Mesenchymal stem cell (in vitro differentiated cells and primary cell): ENCODE results near the gene XPO6.

Source experiments
- DNase-seq: peaks from one replicate; pipeline ENCODE4 v3.0.0-alpha.2; 2013
- H2AFZ ChIP-seq: one replicate; pipeline ENCODE4 v1.6.1; 2013; ENCODE audit warnings: low read depth, mild to moderate bottlenecking, control low read depth, inconsistent platforms, low read length, moderate library complexity
- H2AK5ac ChIP-seq: 2 replicates; pipeline ENCODE4 v1.6.1; 2013; ENCODE audit warnings: low read length, moderate library complexity, mild to moderate bottlenecking, inconsistent platforms; ENCODE audit not compliant: severe bottlenecking
- H2BK120ac ChIP-seq: one replicate; pipeline ENCODE4 v1.6.1; 2013; ENCODE audit warnings: low read depth, mild to moderate bottlenecking, inconsistent platforms, low read length, moderate library complexity
- H2BK12ac ChIP-seq, 2 experiments: one replicate each; pipeline ENCODE4 v1.6.1; 2013; ENCODE audit warnings: inconsistent platforms in 2 of 2, low read length in 2 of 2, mild to moderate bottlenecking in 2 of 2, moderate library complexity in 2 of 2, control low read depth in 1 of 2
- H2BK15ac ChIP-seq: one replicate; pipeline ENCODE4 v1.6.1; 2013; ENCODE audit warnings: mild to moderate bottlenecking, low read depth, inconsistent platforms; ENCODE audit not compliant: poor library complexity, severe bottlenecking
- H2BK5ac ChIP-seq: 2 replicates; pipeline ENCODE4 v1.6.1; 2013; ENCODE audit warnings: low read depth, mild to moderate bottlenecking, low read length, control low read depth, inconsistent platforms; ENCODE audit not compliant: poor library complexity, severe bottlenecking
- H3K14ac ChIP-seq, 2 experiments: one replicate each; pipeline ENCODE4 v1.6.1; 2013; ENCODE audit warnings: inconsistent platforms in 2 of 2, low read length in 2 of 2, control low read depth in 1 of 2, mild to moderate bottlenecking in 1 of 2, moderate library complexity in 1 of 2
- H3K18ac ChIP-seq, 2 experiments: one replicate each; pipeline ENCODE4 v1.6.1; 2013; ENCODE audit warnings: inconsistent platforms in 2 of 2, low read length in 2 of 2, control low read depth in 1 of 2, low read depth in 1 of 2, mild to moderate bottlenecking in 1 of 2
- H3K23ac ChIP-seq, 2 experiments: one replicate each; pipeline ENCODE4 v1.6.1; 2013; ENCODE audit warnings: inconsistent platforms in 2 of 2, low read length in 2 of 2, mild to moderate bottlenecking in 2 of 2, moderate library complexity in 2 of 2, control low read depth in 1 of 2
- H3K27ac ChIP-seq: 2 replicates; pipeline ENCODE4 v1.5.1; 2013; ENCODE audit warnings: mild to moderate bottlenecking, moderate library complexity, low read length, control low read depth, inconsistent platforms; ENCODE audit not compliant: poor library complexity, severe bottlenecking
- H3K27me3 ChIP-seq, 2 experiments: 2 replicates each; pipeline versions ENCODE4 v1.6.1 to v1.7.0; 2013; ENCODE audit warnings: low read length in 2 of 2, mild to moderate bottlenecking in 2 of 2, moderate library complexity in 2 of 2, control low read depth in 1 of 2, inconsistent platforms in 1 of 2; ENCODE audit not compliant: control insufficient read depth in 1 of 2, insufficient read depth in 1 of 2
- H3K36me3 ChIP-seq, 2 experiments: 2 replicates each; pipeline versions ENCODE4 v1.6.1 to v1.7.0; 2013; ENCODE audit warnings: low read length in 2 of 2, control low read depth in 1 of 2, inconsistent platforms in 1 of 2, low read depth in 1 of 2, mild to moderate bottlenecking in 1 of 2; ENCODE audit not compliant: insufficient read depth in 2 of 2, control insufficient read depth in 1 of 2
- H3K4ac ChIP-seq, 2 experiments: one replicate each; pipeline ENCODE4 v1.6.1; 2013; ENCODE audit warnings: inconsistent platforms in 2 of 2, low read length in 2 of 2, mild to moderate bottlenecking in 2 of 2, moderate library complexity in 2 of 2, control low read depth in 1 of 2, low read depth in 1 of 2
- H3K4me1 ChIP-seq: 2 replicates; pipeline ENCODE4 v1.6.1; 2013; ENCODE audit warnings: low read depth, low read length, control low read depth; ENCODE audit not compliant: control insufficient read depth, insufficient read depth
- H3K4me2 ChIP-seq: 2 replicates; pipeline ENCODE4 v1.6.1; 2013; ENCODE audit warnings: low read length, mild to moderate bottlenecking, inconsistent platforms; ENCODE audit not compliant: poor library complexity, severe bottlenecking
- H3K4me3 ChIP-seq, 2 experiments: 2 replicates each; pipeline versions ENCODE4 v1.5.1 to v1.7.0; 2013; ENCODE audit warnings: low read length in 2 of 2, mild to moderate bottlenecking in 2 of 2, control low read depth in 1 of 2, low read depth in 1 of 2; ENCODE audit not compliant: insufficient read depth in 1 of 2
- H3K79me1 ChIP-seq: replicated peaks from 2 replicates; pipeline ENCODE4 v1.6.1; 2013; ENCODE audit warnings: mild to moderate bottlenecking, control low read depth, low read length, inconsistent platforms; ENCODE audit not compliant: poor library complexity, severe bottlenecking
- H3K9ac ChIP-seq: 2 replicates; pipeline ENCODE4 v1.7.0; 2013; ENCODE audit warnings: mild to moderate bottlenecking, low read length, moderate library complexity
- H3K9me3 ChIP-seq: 2 replicates; pipeline ENCODE4 v1.7.0; 2013; ENCODE audit warnings: mild to moderate bottlenecking, low read length; ENCODE audit not compliant: control insufficient read depth
- H4K8ac ChIP-seq: one replicate; pipeline ENCODE4 v1.6.1; 2013; ENCODE audit warnings: inconsistent platforms, mild to moderate bottlenecking, low read length, moderate library complexity
- H4K91ac ChIP-seq: one replicate; pipeline ENCODE4 v1.6.1; 2013; ENCODE audit warnings: mild to moderate bottlenecking, low read length, inconsistent platforms
- WGBS: methylation state at CpG from one replicate; pipeline ENCODE4 v1.1.7; 2013; ENCODE audit warnings: mixed read lengths; 5-methylcytosine and 5-hydroxymethylcytosine counted together

The XPO6 gene

DNA sequence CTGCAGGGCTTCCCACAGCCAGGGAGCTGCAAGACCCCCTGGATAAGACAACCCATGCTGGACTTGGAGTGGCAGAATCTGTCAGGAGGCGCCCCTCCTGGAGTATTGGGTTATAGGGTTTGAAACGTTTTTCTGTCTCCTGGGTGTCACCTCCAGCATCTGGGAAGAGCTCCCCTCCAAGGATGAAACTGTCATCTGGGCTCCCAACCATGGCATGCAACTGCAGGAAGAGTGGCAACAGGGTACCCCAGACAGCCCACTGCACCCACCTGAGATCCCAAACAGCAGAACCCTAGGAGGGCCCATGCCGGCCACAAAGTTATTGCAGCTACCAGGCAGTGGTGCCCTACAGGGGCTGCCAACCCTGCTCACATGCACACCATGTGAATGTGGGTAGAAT, 147.6 kb downstream of the XPO6 start:
- no peak overlapping the region for H2AK5ac ChIP-seq
- no peak for DNase-seq
- peaks cover 25% of the 10 kb centered on the region for H3K4me1 ChIP-seq
- no peak overlapping the region for H3K4ac ChIP-seq
- no peaks in the 10 kb centered on the region for H3K9me3 ChIP-seq
- H2AFZ ChIP-seq: no peak overlapping the region
- H3K18ac ChIP-seq: no peak overlapping the region
- no peak overlapping the region for H2BK15ac ChIP-seq
- no peak overlapping the region for H2BK5ac ChIP-seq
- WGBS: 76% methylated on average over 3 of the region's 3 CpGs
- H3K27me3 ChIP-seq: peaks cover 63 to 75% of the 10 kb centered on the region in 2 experiments
- H2BK12ac ChIP-seq: no peak overlapping the region
- no peak overlapping the region for H3K23ac ChIP-seq
- no peak overlapping the region for H3K27ac ChIP-seq
- no peak overlapping the region for H3K9ac ChIP-seq
- H3K36me3 ChIP-seq: no peaks in the 10 kb centered on the region
- no peak overlapping the region for H3K4me2 ChIP-seq
- H4K91ac ChIP-seq: no peak overlapping the region
- H3K14ac ChIP-seq: no peak overlapping the region
- H2BK120ac ChIP-seq: no peak overlapping the region
- H3K79me1 ChIP-seq: no peaks in the 10 kb centered on the region
- no peak overlapping the region for H3K4me3 ChIP-seq
- no peak overlapping the region for H4K8ac ChIP-seq

DNA sequence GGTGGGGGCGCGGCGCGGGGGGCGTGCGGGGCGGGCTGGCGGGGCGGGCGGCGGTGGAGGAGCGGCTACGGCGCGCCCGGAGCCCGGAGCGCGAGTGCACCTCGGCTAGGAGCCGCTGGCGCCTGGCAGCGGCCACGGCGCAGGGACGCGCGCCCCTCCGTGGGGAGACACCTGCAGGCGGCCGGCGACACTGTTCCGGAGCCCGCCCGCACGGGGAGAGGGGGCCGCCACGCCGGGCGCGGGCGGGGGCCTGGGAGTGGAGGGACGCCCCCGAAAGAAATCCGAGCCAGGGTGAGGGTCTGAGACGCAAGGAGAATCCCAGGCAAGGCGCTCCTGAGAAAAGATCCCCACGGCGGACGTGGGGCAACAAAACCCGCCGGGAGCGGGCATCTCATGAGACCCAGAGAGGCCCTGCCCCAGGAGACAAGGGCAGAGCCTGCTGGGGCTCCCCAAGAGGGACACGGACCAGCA, 148.1 kb downstream of the XPO6 start, which contains the start of gene GSG1L:
Gene GSG1L, minus strand, starts transcription at position 124 of the 471 bp plus-strand sequence. CDS start 290 bp downstream, outside the sequence.
- Histone ChIP-seq H3K36me3 (no peaks in the 10 kb centered on the region), H3K4ac (no peak within 1 kb of the TSS), H2BK5ac (no peak within 1 kb of the TSS), H3K27me3 (peaks cover 68 to 76% of the 10 kb centered on the region in 2 experiments), H3K4me2 (peak within 1 kb of the TSS; percentile 83), H3K9me3 (no peaks in the 10 kb centered on the region), H3K18ac (no peak within 1 kb of the TSS), H3K79me1 (no peaks in the 10 kb centered on the region), H2BK12ac (no peak within 1 kb of the TSS), H3K23ac (no peak within 1 kb of the TSS), H2BK15ac (no peak within 1 kb of the TSS), H3K14ac (no peak within 1 kb of the TSS), H2BK120ac (no peak within 1 kb of the TSS), H4K91ac (no peak within 1 kb of the TSS), H3K4me3 (peak within 1 kb of the TSS in 1 of 2 experiments; percentile 42), H2AFZ (peak within 1 kb of the TSS; percentile 56), H3K9ac (no peak within 1 kb of the TSS), H2AK5ac (no peak within 1 kb of the TSS), H3K27ac (no peak within 1 kb of the TSS), H4K8ac (no peak within 1 kb of the TSS), H3K4me1 (peaks cover 24% of the 10 kb centered on the region)
- DNase-seq: no peak
- 4% methylated on average over 51 of the region's 54 CpGs for WGBS

DNA sequence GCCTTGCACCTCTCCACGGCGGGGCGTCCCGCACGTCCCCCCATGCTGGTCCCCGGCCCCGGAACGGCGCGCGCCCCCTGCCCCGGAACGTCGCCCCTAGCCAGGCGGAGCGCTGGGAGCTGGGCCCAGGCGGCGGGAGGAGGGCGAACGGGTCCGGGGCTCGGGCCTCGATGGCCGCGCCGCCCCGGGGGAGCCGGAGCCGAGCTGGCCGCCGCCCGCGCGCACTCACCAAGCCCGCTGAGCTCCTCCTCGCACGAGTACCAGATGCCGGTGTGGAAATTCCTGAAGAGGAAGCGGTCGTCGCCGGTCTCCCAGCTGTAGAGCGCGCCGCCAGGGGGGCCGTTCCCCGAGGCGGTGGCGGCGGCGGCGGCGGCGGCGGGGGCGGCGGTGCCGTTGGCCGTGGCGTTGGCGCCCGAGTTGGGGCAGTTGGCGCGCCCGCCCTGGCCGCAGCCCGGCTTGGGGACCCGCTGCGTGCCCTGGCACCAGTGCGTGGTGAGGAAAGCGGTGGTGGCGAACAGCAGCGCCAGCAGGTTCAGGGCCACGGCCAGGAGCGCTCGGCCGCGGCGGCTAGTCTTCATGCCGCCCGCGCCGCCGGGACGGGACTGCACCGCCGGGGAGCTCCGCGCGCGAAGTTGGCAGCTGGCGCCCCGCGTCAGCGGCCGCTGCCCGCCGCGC, 148.8 kb downstream of the XPO6 start:
- no peaks in the 10 kb centered on the region for H3K9me3 ChIP-seq
- H3K27ac ChIP-seq: no peak overlapping the region
- H3K27me3 ChIP-seq: peaks cover 74 to 81% of the 10 kb centered on the region in 2 experiments
- no peak overlapping the region for H2BK12ac ChIP-seq
- WGBS: 1% methylated on average over 50 of the region's 99 CpGs
- H3K4me2 ChIP-seq: peak overlapping the region; percentile 83
- peak; percentile 3 for DNase-seq
- no peak overlapping the region for H3K9ac ChIP-seq
- no peak overlapping the region for H4K8ac ChIP-seq
- H3K14ac ChIP-seq: no peak overlapping the region
- no peaks in the 10 kb centered on the region for H3K36me3 ChIP-seq
- peak overlapping the region; percentile 56 for H2AFZ ChIP-seq
- H2BK5ac ChIP-seq: no peak overlapping the region
- H3K4me3 ChIP-seq: peak overlapping the region in 1 of 2 experiments; percentile 42
- no peak overlapping the region for H2AK5ac ChIP-seq
- no peak overlapping the region for H2BK15ac ChIP-seq
- peaks cover 23% of the 10 kb centered on the region for H3K4me1 ChIP-seq
- H4K91ac ChIP-seq: no peak overlapping the region
- no peak overlapping the region for H2BK120ac ChIP-seq
- no peaks in the 10 kb centered on the region for H3K79me1 ChIP-seq
- H3K18ac ChIP-seq: no peak overlapping the region
- no peak overlapping the region for H3K4ac ChIP-seq
- no peak overlapping the region for H3K23ac ChIP-seq

DNA sequence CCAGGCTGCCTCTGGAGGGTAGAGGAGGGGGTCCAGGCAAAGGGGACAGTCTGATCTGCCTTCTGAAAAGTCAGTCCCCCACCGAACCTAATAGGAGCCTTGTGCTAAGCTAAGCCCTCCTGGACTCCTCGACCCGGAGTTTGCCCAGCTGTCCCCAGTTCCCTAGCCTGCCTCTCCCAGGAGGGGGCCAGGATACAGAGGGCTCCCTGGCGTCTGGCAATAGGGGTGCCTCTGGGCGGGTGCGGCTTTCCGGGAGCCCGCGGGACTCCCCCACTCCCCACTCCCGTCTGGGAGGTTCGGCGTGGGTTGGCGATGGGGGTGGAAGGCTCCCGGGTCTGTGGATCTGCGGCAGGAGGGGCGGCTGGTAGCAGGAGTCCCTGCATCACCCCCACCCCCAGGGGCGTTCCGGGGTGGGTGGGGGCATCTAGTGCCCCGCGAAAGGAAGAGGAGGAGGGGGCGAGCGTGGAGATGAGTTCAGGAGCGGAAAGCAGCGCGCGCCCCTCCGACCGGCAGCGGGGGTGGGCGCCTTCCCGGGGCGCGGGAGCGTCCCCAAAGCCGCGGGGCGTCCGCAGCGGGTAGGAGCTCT, 149.4 kb downstream of the XPO6 start:
- DNase-seq: no peak
- Histone ChIP-seq H2BK5ac (no peak overlapping the region), H3K14ac (no peak overlapping the region), H2AFZ (no peak overlapping the region), H3K36me3 (no peaks in the 10 kb centered on the region), H2BK15ac (no peak overlapping the region), H3K23ac (no peak overlapping the region), H3K9me3 (no peaks in the 10 kb centered on the region), H4K91ac (no peak overlapping the region), H3K4me1 (peaks cover 19% of the 10 kb centered on the region), H2AK5ac (no peak overlapping the region), H3K27ac (no peak overlapping the region), H4K8ac (no peak overlapping the region), H2BK12ac (no peak overlapping the region), H2BK120ac (no peak overlapping the region), H3K4me2 (peak overlapping the region; percentile 83), H3K79me1 (no peaks in the 10 kb centered on the region), H3K4ac (no peak overlapping the region), H3K4me3 (peak overlapping the region in 1 of 2 experiments; percentile 42), H3K18ac (no peak overlapping the region), H3K27me3 (peaks cover 80 to 84% of the 10 kb centered on the region in 2 experiments), H3K9ac (no peak overlapping the region)
- 20% methylated on average over 16 of the region's 39 CpGs for WGBS
